Stimulated activated CD4-positive, alpha-beta T cell treated with anti-CD3 and anti-CD28 coated beads, Interleukin-4, amount 100 ng/mL, for 48 hours (primary cell): ENCODE measurements around the gene PTRH1.

ENCODE experiments used
- DNase-seq, 2 donors: peaks; one replicate each; pipeline ENCODE4 v3.0.0-alpha.2; 2020; ENCODE audit warnings: low read depth in 2 of 2

Gene PTRH1

GRCh38 chr9:127720031-127720864 lies 4.8 kb upstream of the PTRH1 start:
- DNase-seq: no peak

GRCh38 chr9:127717766-127718165 lies 2.3 kb upstream of the PTRH1 start:
- no peak for DNase-seq

GRCh38 chr9:127716412-127716811 lies 949 bp upstream of the PTRH1 start:
- no peak for DNase-seq

GRCh38 chr9:127714951-127715469 lies 453 bp downstream of the PTRH1 start:
- DNase-seq: no peak

- DNase-seq: no peak
Measured at GRCh38 chr9:127714020-127714750, 1.3 kb downstream of the PTRH1 start.

GRCh38 chr9:127712867-127713266 lies 2.6 kb downstream of the PTRH1 start:
- DNase-seq: no peak

GRCh38 chr9:127712371-127712770 lies 3.1 kb downstream of the PTRH1 start:
- DNase-seq: no peak

- DNase-seq: no peak
Measured at GRCh38 chr9:127711831-127712274, 3.6 kb downstream of the PTRH1 start.

GRCh38 chr9:127711226-127711701 lies 4.2 kb downstream of the PTRH1 start:
- DNase-seq: no peak

GRCh38 chr9:127710204-127710783 lies 5.2 kb downstream of the PTRH1 start:
- DNase-seq: no peak

GRCh38 chr9:127708952-127709587 lies 6.4 kb downstream of the PTRH1 start:
- DNase-seq: no peak

- peak in 1 of 2 donors; percentile 23 for DNase-seq
Measured at GRCh38 chr9:127707766-127708165, 7.7 kb downstream of the PTRH1 start.

- DNase-seq: no peak
Measured at GRCh38 chr9:127706836-127707241, 8.6 kb downstream of the PTRH1 start, which contains the start of gene CFAP157. Gene CFAP157, plus strand, starts transcription at chr9:127706988. Its CDS starts 44 bp downstream, at chr9:127707032.

- DNase-seq: no peak
Measured at GRCh38 chr9:127705577-127706379, 9.7 kb downstream of the PTRH1 start.

GRCh38 chr9:127703289-127703946 lies 12.0 kb downstream of the PTRH1 start:
- no peak for DNase-seq

- no peak for DNase-seq
Measured at GRCh38 chr9:127700594-127701255, 14.7 kb downstream of the PTRH1 start.

- DNase-seq: no peak
Measured at GRCh38 chr9:127700140-127700539, 15.3 kb downstream of the PTRH1 start.

- DNase-seq: peak; percentile 77 to 86
Measured at GRCh38 chr9:127698985-127699670, 16.3 kb downstream of the PTRH1 start.

- no peak for DNase-seq
Measured at GRCh38 chr9:127698386-127698785, 17.1 kb downstream of the PTRH1 start.
